Activated B cell treated with CpG ODN at 0.5 μM for 24 hours (primary cell): ENCODE results near the gene CTBP2. TPM values are rescaled to one million over a fixed set of nuclear protein-coding genes. Genes with fewer than 3 reads are reported as not detected.
"Not testable (repeated sequence)": the region's sequence is repeated elsewhere in the genome, so short reads cannot be mapped to it uniquely, and the experiment has no call there.

ENCODE experiments used
- ATAC-seq: fragments of 200-7000 bp; cut with Tn5 transposase; one replicate; pipeline ENCODE4 v1.10.0; 2021; ENCODE audit warnings: low read depth, mild to moderate bottlenecking, moderate library complexity
- CTCF ChIA-PET: fragments of 350-600 bp; sonication (Branson Sonifier 250); formaldehyde crosslinking; loops from one replicate; lab custom pipeline; 2021; ENCODE audit warnings: antibody characterized with exemption; lab: Charles Lee
- POLR2A ChIA-PET: fragments of 350-600 bp; sonication (Branson Sonifier 250); formaldehyde crosslinking; loops from one replicate; lab custom pipeline; 2021; ENCODE audit warnings: antibody characterized with exemption; lab: Charles Lee
- DNase-seq: peaks from one replicate; pipeline ENCODE4 v3.0.0; 2022
- H3K27ac Mint-ChIP-seq: one replicate; pipeline ENCODE4 v1.8.0; 2020; ENCODE audit warnings: mixed read lengths
- H3K27me3 Mint-ChIP-seq: one replicate; pipeline ENCODE4 v1.8.0; 2021; ENCODE audit warnings: mixed read lengths
- H3K36me3 Mint-ChIP-seq: one replicate; pipeline ENCODE4 v1.8.0; 2021; ENCODE audit warnings: low read depth, mixed read lengths
- H3K4me1 Mint-ChIP-seq: one replicate; pipeline ENCODE4 v1.8.0; 2021; ENCODE audit warnings: mixed read lengths
- H3K4me3 Mint-ChIP-seq: one replicate; pipeline ENCODE4 v1.8.0; 2020; ENCODE audit warnings: mild to moderate bottlenecking, mixed read lengths
- H3K9me3 Mint-ChIP-seq: one replicate; pipeline ENCODE4 v1.8.0; 2020; ENCODE audit warnings: mixed read lengths
- intact Hi-C: fragments of 100-400 bp; cut with micrococcal nuclease; formaldehyde crosslinking; loops from one replicate; pipeline ENCODE4 v1.15.1; 2024
- total RNA-seq: library from RNA; stranded (reverse); gene quantifications from 2 replicates; pipeline ENCODE4 v1.2.3, GENCODE V29; 2022
- TF ChIP-seq, protein P1 (sequence below): fragments of 200-600 bp; IDR thresholded peaks from one replicate; pipeline ENCODE4 v1.8.0; 2022; ENCODE audit warnings: antibody characterized with exemption, mild to moderate bottlenecking

CTBP2 gene
- total RNA-seq, 1 donor from 2014 or later, result 0.42 TPM

DNA sequence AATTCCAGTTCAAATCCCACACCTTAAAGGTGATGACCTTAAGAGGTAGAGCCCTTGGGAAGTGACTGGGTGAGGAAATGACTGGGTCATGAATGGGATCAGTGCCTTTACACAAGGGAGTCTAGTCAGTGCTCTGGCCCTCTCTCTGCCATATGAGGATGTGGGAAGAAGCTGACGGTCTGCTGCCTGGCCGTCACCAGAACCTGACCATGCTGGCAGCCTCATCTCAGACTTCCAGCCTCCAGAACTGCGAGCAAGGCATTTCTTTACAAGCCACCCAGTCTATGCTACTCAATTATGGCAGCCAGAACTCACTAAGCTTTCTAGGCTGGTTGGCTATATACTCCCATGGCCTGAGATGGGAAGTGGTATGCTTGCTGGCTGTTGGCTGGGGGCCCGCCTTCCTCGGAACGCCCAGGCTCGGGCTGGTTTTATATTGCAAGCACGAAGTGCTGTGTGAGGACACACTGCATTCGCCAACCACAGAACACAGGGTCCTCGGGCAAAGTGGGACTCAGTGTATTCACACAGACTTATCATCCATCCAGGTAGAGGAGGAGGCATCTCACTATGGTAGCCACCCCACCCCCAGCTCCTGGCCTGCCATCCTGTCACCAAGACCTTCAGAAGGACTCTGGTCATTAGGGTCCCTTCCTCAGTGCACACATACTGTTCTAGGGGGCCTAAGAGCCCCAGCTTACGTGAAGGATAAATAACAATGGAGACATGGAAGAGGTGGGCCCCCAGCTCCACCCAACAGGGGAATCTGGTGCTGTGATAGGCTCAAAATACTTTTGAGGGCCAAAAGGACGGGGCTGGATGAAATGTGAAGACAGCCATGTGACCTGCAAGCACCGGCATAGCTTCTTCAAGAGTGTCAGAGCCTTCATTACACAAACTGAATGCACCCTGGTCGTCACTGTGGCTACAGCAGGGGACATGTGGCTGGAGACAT is 169.4 kb downstream of the CTBP2 start:
- ChIA-PET CTCF (no interaction called here), POLR2A (no interaction called here)
- intact Hi-C loops, result no loop called here
- no peak overlapping the region for H3K27ac Mint-ChIP-seq
- DNase-seq (no peak), ATAC-seq (no peak)
- no peaks in the 10 kb centered on the region for H3K9me3 Mint-ChIP-seq
- TF ChIP-seq, protein P1, sequence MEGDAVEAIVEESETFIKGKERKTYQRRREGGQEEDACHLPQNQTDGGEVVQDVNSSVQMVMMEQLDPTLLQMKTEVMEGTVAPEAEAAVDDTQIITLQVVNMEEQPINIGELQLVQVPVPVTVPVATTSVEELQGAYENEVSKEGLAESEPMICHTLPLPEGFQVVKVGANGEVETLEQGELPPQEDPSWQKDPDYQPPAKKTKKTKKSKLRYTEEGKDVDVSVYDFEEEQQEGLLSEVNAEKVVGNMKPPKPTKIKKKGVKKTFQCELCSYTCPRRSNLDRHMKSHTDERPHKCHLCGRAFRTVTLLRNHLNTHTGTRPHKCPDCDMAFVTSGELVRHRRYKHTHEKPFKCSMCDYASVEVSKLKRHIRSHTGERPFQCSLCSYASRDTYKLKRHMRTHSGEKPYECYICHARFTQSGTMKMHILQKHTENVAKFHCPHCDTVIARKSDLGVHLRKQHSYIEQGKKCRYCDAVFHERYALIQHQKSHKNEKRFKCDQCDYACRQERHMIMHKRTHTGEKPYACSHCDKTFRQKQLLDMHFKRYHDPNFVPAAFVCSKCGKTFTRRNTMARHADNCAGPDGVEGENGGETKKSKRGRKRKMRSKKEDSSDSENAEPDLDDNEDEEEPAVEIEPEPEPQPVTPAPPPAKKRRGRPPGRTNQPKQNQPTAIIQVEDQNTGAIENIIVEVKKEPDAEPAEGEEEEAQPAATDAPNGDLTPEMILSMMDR, result no peak
- peaks cover 14% of the 10 kb centered on the region for H3K4me1 Mint-ChIP-seq
- H3K27me3 Mint-ChIP-seq, result no peaks in the 10 kb centered on the region
- peaks cover 31% of the 10 kb centered on the region for H3K36me3 Mint-ChIP-seq
- no peak overlapping the region for H3K4me3 Mint-ChIP-seq

DNA sequence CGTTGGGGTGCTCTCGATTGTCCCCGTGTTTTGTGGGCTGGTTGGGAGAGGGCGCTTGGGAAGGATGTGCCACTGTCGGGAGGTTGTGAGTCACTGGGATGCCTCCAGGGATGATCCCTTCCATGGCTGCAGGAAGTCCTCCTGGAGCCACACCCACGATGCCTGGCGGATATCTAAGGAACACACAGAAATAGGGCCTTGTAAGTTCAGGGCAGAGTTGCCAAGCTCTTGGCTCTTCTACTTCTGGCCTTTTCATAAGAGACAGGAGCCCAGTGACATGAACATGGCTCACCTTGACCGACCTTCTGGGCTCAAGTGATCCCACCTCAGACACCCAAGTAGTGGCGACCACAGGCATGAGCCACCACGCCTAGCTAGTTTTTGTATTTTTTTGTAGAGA is 170.8 kb downstream of the CTBP2 start:
- intact Hi-C loops, result no loop called here
- no peak overlapping the region for H3K27ac Mint-ChIP-seq
- H3K4me1 Mint-ChIP-seq, result peaks cover 14% of the 10 kb centered on the region
- H3K36me3 Mint-ChIP-seq, result peaks cover 45% of the 10 kb centered on the region
- no peaks in the 10 kb centered on the region for H3K27me3 Mint-ChIP-seq
- POLR2A ChIA-PET, result no interaction called here
- CTCF ChIA-PET, result no interaction called here
- TF ChIP-seq, protein P1, result no peak
- ATAC-seq (no peak), DNase-seq (no peak)
- no peak overlapping the region for H3K4me3 Mint-ChIP-seq
- no peaks in the 10 kb centered on the region for H3K9me3 Mint-ChIP-seq

DNA sequence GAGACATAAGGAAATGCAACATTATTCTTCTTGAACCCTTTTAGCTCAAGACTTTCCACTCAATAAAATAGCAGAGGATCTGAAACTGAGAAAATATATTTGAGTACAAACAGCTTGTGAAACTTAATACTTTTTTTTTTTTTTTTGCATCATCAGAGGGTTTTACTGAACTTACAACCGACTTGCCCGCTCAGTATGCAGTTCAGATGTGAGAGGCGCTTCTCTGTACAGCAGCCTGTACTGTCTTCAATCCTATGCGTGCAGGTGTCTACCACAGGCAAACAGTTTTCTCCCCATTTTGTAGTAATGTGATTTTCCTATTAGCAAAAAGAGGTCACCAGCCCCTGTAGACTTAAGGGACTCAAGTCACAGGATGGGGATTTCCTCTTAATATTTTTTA is 171.6 kb downstream of the CTBP2 start:
- H3K27me3 Mint-ChIP-seq, ATAC-seq, intact Hi-C loops, DNase-seq, H3K9me3 Mint-ChIP-seq, CTCF ChIA-PET, H3K4me3 Mint-ChIP-seq: not testable (repeated sequence)
- Mint-ChIP-seq H3K4me1 (peaks cover 14% of the 10 kb centered on the region), H3K27ac (peak overlapping the region; percentile 41), H3K36me3 (peaks cover 53% of the 10 kb centered on the region)
- POLR2A ChIA-PET, result interaction anchor here (0.6 kb wide), 1 partner anchor 31 kb away, joined by 3 read pairs; no protein-coding TSS in a partner anchor

DNA sequence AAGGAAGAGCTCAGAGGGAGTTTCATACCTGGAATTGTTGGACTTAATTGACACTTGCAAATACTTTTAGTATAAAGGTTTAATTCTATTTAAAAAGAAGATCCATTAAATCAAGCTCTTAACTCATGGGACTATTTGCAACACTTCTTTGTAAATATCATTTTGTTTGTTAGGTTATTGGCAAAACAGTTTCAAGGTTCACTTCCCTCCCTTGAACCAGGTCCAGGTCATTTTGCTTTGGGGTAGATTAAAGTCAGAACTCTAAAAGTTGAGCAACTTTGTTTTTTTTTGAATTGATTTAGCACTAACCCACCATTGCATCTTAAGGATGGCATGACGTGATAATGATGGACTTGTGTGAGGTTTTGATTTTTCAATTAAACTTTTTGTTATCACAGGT is 172.6 kb downstream of the CTBP2 start:
- ChIA-PET POLR2A (no interaction called here), CTCF (no interaction called here)
- TF ChIP-seq, protein P1, result no peak
- intact Hi-C loops, result no loop called here
- H3K4me1 Mint-ChIP-seq, result peaks cover 14% of the 10 kb centered on the region
- no peaks in the 10 kb centered on the region for H3K27me3 Mint-ChIP-seq
- H3K9me3 Mint-ChIP-seq, result no peaks in the 10 kb centered on the region
- H3K36me3 Mint-ChIP-seq, result peaks cover 63% of the 10 kb centered on the region
- no peak overlapping the region for H3K27ac Mint-ChIP-seq
- ATAC-seq (no peak), DNase-seq (no peak)
- H3K4me3 Mint-ChIP-seq, result no peak overlapping the region

DNA sequence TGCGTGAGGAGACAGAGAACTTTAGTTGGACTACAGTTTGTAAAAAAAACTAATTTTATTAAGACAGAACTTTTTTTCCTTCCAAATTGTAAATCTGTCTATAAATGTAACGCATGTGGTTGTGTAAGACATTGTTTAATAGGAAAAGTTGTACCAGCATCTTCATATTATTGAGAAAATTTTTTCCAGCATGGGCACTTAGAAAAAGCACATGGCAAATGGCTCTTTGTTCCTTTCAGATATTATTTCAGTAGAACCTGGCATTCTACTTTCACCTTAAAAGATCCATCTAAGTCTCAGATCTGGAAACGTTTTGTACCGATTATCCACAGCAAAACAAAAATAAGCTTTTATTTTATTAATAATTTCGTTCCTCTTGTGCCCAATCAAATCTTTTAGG is 175.2 kb downstream of the CTBP2 start:
- ChIA-PET POLR2A (no interaction called here), CTCF (no interaction called here)
- H3K9me3 Mint-ChIP-seq, result no peaks in the 10 kb centered on the region
- peaks cover 85% of the 10 kb centered on the region for H3K36me3 Mint-ChIP-seq
- no peaks in the 10 kb centered on the region for H3K27me3 Mint-ChIP-seq
- no peak for ATAC-seq
- TF ChIP-seq, protein P1, result no peak
- no peak overlapping the region for H3K27ac Mint-ChIP-seq
- no peak overlapping the region for H3K4me3 Mint-ChIP-seq
- DNase-seq, result no peak
- H3K4me1 Mint-ChIP-seq, result peaks cover 14% of the 10 kb centered on the region
- intact Hi-C loops, result no loop called here
